OCI-LY7 (cell line): Measurements from ENCODE around the gene CALY. TPM values are rescaled to one million over a fixed set of nuclear protein-coding genes. Genes with fewer than 3 reads are reported as not detected.

Experiments used
- BruUV-seq: library from RNA; stranded (reverse); fragments of 400-500 nt; replicated peaks from 2 replicates; lab custom pipeline; 2021; lab: Mats Ljungman, UMichigan
- CTCF ChIA-PET: fragments of 300-600 bp; sonication (Branson Sonifier 250); formaldehyde crosslinking; loops from one replicate; lab custom pipeline; 2022; ENCODE audit warnings: antibody characterized with exemption; ENCODE audit not compliant: unreplicated experiment; lab: Charles Lee
- POLR2A ChIA-PET: fragments of 300-600 bp; sonication (Branson Sonifier 250); formaldehyde crosslinking; loops from one replicate; lab custom pipeline; 2022; ENCODE audit warnings: antibody characterized with exemption; lab: Charles Lee
- DNase-seq: peaks from one replicate; pipeline ENCODE4 v3.0.0-alpha.2; 2015; ENCODE audit warnings: low spot score
- H2AFZ ChIP-seq: fragments of 200-600 bp; sonication (generic), shearing (Covaris generic); 2 replicates; pipeline ENCODE4 v1.6.1; 2014; ENCODE audit warnings: mild to moderate bottlenecking, antibody characterized with exemption, low read length, moderate library complexity
- H3K27ac ChIP-seq: fragments of 200-600 bp; sonication (generic); 2 replicates; pipeline ENCODE4 v1.5.1; 2014; ENCODE audit warnings: mixed run types, low read depth, mild to moderate bottlenecking, moderate library complexity, low read length, inconsistent platforms; ENCODE audit not compliant: poor library complexity, severe bottlenecking
- H3K36me3 ChIP-seq: fragments of 200-600 bp; sonication (generic); 2 replicates; pipeline ENCODE4 v1.6.1; 2014; ENCODE audit warnings: mild to moderate bottlenecking, antibody characterized with exemption, low read length, moderate library complexity, mixed read lengths; ENCODE audit not compliant: insufficient read depth
- H3K4me1 ChIP-seq: fragments of 200-600 bp; sonication (generic); 2 replicates; pipeline ENCODE4 v1.5.1; 2014; ENCODE audit warnings: mild to moderate bottlenecking, low read length; ENCODE audit not compliant: insufficient read depth, poor library complexity, severe bottlenecking
- H3K4me2 ChIP-seq: fragments of 200-600 bp; sonication (generic); 2 replicates; pipeline ENCODE4 v1.6.1; 2014; ENCODE audit warnings: mild to moderate bottlenecking, low read length
- H3K4me3 ChIP-seq: fragments of 200-600 bp; sonication (generic); 2 replicates; pipeline ENCODE4 v1.5.1; 2014; ENCODE audit warnings: mild to moderate bottlenecking, low read depth, low read length; ENCODE audit not compliant: poor library complexity, severe bottlenecking
- H3K79me2 ChIP-seq: fragments of 200-600 bp; sonication (generic); 2 replicates; pipeline ENCODE4 v1.6.1; 2016; ENCODE audit warnings: low read depth, mild to moderate bottlenecking, low read length, moderate library complexity, mixed read lengths; ENCODE audit not compliant: insufficient read depth
- H3K9me2 ChIP-seq: fragments of 200-600 bp; sonication (generic); 2 replicates; pipeline ENCODE4 v1.6.1; 2016; ENCODE audit warnings: mild to moderate bottlenecking, low read length, mixed read lengths; ENCODE audit not compliant: insufficient read depth
- H3K9me3 ChIP-seq: fragments of 200-600 bp; sonication (generic); 2 replicates; pipeline ENCODE4 v1.6.1; 2014; ENCODE audit warnings: mild to moderate bottlenecking, mixed run types, low read length, mixed read lengths
- H4K20me1 ChIP-seq: fragments of 200-600 bp; sonication (generic); 2 replicates; pipeline ENCODE4 v1.6.1; 2014; ENCODE audit warnings: mild to moderate bottlenecking, antibody characterized with exemption, low read length, moderate library complexity, mixed read lengths; ENCODE audit not compliant: insufficient read depth
- CTCF ChIP-seq: fragments of 200-600 bp; sonication (generic); conservative IDR thresholded peaks from 2 replicates; pipeline ENCODE4 v1.5.1; 2014; ENCODE audit warnings: mild to moderate bottlenecking, antibody characterized with exemption, low read length, moderate library complexity, mixed read lengths
- EZH2phosphoT487 ChIP-seq: fragments of 200-600 bp; sonication (generic); IDR thresholded peaks from 2 replicates; pipeline ENCODE4 v1.6.1; 2018; ENCODE audit warnings: low read depth, borderline replicate concordance, mild to moderate bottlenecking, mixed run types, antibody characterized with exemption, low read length, moderate library complexity, mixed read lengths
- intact Hi-C: fragments of 100-400 bp; cut with micrococcal nuclease; formaldehyde crosslinking; loops from one replicate; pipeline ENCODE4 v1.10.0; 2022; ENCODE audit not compliant: unreplicated experiment
- total RNA-seq, 2 experiments: library from RNA; depleted of rRNA in 1 of 2; stranded (reverse); fragments of >200 nt in 1 of 2; shearing (Covaris generic) in 1 of 2; gene quantifications; 2 replicates each; pipeline ENCODE4 v1.2.3, GENCODE V29; 2014 to 2022

The CALY gene
- total RNA-seq, 2 experiments from 2014 or later = not detected

DNA sequence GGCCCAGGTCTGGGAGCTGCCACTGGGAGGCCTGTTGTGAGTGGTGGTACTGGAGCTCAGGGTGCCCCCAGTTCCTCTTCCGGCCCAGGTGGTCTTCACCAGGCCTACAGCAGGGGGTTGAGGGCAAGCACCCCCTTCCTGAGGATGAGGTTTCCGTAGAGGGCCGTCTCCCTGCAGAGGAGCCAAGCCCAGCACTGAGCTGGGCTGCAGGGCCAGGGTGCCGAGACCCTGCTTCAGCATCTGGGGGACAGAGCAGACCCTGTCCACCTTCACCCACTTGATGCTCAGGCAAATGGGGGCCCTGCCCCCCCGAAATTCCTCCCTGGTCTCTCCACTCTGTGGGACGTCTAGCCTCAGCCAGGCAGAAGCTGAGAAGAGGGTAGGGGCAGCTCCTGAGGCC lies 18.6 kb upstream of the CALY start:
- Histone ChIP-seq H3K9me2 (no peaks in the 10 kb centered on the region), H3K9me3 (no peaks in the 10 kb centered on the region), H3K79me2 (no peaks in the 10 kb centered on the region), H3K4me1 (peaks cover 7% of the 10 kb centered on the region), H3K27ac (no peak overlapping the region), H2AFZ (no peak overlapping the region), H3K36me3 (no peaks in the 10 kb centered on the region), H3K4me2 (no peak overlapping the region), H4K20me1 (no peaks in the 10 kb centered on the region), H3K4me3 (no peak overlapping the region)
- BruUV-seq = TSS peak; percentile 49
- ChIA-PET CTCF (no interaction called here), POLR2A (no interaction called here)
- intact Hi-C loops = no loop called here
- no peak for TF ChIP-seq EZH2phosphoT487
- no peak for TF ChIP-seq CTCF
- no peak for DNase-seq

DNA sequence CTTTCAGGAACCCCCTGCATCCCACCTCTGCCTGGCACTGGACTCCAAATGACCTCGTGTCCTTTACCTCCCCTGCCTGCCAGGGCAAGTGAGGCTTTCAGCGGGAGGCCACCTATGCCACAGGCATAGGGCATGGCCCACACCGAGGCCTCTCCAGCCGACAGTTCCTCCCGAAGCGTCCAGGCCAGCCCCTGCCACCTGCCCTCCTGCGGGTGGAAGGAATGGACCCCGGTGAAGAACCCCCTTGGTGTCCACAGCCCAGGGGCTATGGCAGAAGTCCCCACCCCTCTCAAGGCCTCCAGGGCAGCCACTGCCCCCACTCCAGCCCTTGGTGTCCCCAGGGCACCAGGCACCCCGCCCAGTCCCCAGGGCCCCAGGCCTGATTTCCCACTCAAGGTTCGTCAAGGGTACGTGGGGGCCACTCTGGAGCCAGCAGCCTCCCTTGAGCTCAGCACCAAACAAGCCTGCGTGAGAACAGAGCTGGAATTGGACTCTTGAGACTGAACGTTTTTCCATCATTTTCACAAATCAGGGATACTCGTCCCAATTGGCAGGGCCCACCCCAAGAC lies 18.1 kb upstream of the CALY start:
- no peak for DNase-seq
- no TSS peak for BruUV-seq
- POLR2A ChIA-PET = no interaction called here
- H3K27ac ChIP-seq = no peak overlapping the region
- TF ChIP-seq CTCF (no peak), EZH2phosphoT487 (no peak)
- CTCF ChIA-PET = no interaction called here
- no peak overlapping the region for H3K4me2 ChIP-seq
- peaks cover 7% of the 10 kb centered on the region for H3K4me1 ChIP-seq
- no peak overlapping the region for H3K4me3 ChIP-seq
- H3K9me2 ChIP-seq = no peaks in the 10 kb centered on the region
- no peak overlapping the region for H2AFZ ChIP-seq
- intact Hi-C loops = no loop called here
- no peaks in the 10 kb centered on the region for H4K20me1 ChIP-seq
- no peaks in the 10 kb centered on the region for H3K36me3 ChIP-seq
- no peaks in the 10 kb centered on the region for H3K9me3 ChIP-seq
- no peaks in the 10 kb centered on the region for H3K79me2 ChIP-seq

GRCh38 chr10:133353988-133354605 lies 17.4 kb upstream of the CALY start:
- intact Hi-C loops = no loop called here
- TF ChIP-seq EZH2phosphoT487 (no peak), CTCF (no peak)
- Histone ChIP-seq H3K9me3 (no peaks in the 10 kb centered on the region), H3K4me2 (no peak overlapping the region), H3K79me2 (no peaks in the 10 kb centered on the region), H3K9me2 (no peaks in the 10 kb centered on the region), H2AFZ (no peak overlapping the region), H3K27ac (no peak overlapping the region), H3K36me3 (no peaks in the 10 kb centered on the region), H4K20me1 (no peaks in the 10 kb centered on the region), H3K4me3 (no peak overlapping the region), H3K4me1 (peaks cover 7% of the 10 kb centered on the region)
- ChIA-PET POLR2A (interaction anchor here (0.6 kb wide), 1 partner anchor 52 kb away, joined by 5 read pairs; no protein-coding TSS in a partner anchor), CTCF (no interaction called here)
- no TSS peak for BruUV-seq
- no peak for DNase-seq
